GM19193 (cell line): ENCODE measurements around the gene PRSS57.

Experiments
- POLR2A ChIP-seq: IDR thresholded peaks from 4 replicates; pipeline ENCODE4 v1.6.1; 2011; ENCODE audit not compliant: insufficient read depth, insufficient read length; ENCODE audit errors: extremely low read depth

The PRSS57 gene

GRCh38 chr19:726993-727956 is 32.0 kb upstream of the PRSS57 start:
- no peak for TF ChIP-seq POLR2A

DNA sequence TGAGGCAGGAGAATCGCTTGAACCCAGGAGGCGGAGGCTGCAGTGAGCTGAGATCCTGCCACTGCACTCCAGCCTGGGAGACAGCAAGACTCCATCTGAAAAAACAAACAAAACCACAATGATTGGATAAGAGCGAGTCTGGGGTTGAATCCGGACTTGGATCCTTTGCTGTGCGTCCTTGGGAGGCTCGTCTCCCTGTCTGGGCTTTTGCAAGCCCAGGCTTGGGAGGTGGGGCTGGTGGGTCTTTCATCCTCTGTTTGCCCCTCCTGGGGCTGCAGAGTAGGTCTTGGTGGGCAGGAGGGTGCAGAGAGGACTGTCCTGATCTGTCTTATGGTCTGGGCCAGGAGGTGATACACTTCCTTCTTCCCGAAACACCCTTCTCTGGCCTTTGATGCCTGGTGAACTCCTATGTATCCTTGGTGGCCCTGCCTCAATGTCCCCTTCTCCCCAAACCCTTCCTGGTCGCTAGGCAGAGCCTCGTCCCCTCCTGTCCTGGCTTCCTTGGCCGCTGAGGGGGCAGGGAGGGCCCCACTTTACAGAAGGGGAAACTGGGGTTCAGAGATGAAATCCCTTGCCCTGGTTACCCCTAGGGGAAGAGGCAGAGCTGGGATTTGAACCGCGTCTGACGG is 30.3 kb upstream of the PRSS57 start:
- TF ChIP-seq POLR2A = no peak

DNA sequence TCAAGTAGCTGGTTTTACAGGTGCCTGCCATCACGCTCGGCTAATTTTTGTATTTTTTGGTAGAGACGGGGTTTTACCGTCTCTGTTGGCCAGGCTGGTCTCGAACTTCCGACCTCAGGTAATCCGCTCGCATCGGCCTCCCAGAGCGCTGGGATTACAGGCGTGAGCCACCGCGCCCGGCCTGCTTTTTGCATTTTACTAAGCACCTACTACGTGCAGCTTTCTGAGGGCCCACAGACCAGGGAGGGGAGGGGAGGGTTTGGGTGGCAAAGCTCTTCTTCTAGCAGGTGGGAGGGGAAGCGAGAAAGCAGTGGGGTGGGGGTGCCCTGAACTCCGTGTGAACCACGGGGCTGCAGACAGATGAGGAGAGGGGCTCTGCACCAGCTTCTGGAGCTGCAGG is 28.5 kb upstream of the PRSS57 start:
- TF ChIP-seq POLR2A = no peak

GRCh38 chr19:723247-723646 is 28.0 kb upstream of the PRSS57 start:
- TF ChIP-seq POLR2A = no peak

DNA sequence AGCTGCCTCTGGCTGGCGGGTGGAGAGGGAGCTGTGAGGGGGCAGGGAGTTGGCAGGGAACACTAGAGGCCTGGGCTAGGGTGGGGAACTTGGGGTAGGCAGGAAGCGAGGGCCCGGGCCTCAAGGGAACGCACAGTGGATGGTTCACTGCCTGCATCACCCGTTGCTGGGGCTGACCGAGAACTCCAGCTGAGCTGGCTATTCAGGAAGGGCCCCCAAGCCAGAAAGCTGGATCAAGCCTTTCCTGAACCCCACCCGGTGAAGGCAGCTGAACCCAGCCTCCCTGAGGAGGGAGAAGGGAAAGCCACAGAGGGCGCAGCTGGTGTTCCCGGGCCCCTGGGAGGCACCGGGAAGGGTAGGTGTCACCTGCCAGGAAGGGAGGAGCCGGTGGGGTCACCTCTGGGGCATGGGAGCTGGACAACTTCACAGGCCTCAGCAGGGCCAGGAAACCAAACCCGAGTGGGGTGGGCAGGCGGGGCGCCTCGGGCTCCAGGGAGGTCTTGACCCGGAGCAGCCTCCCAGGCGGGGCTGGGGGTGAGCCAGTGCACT is 27.4 kb upstream of the PRSS57 start:
- no peak for TF ChIP-seq POLR2A

- TF ChIP-seq POLR2A = no peak
Measured at GRCh38 chr19:720345-721160, 25.3 kb upstream of the PRSS57 start.

- TF ChIP-seq POLR2A = no peak
Measured at GRCh38 chr19:719636-720344, 24.5 kb upstream of the PRSS57 start.

- TF ChIP-seq POLR2A = no peak
Measured at GRCh38 chr19:718991-719512, 23.8 kb upstream of the PRSS57 start.

GRCh38 chr19:718251-718951 is 23.1 kb upstream of the PRSS57 start:
- no peak for TF ChIP-seq POLR2A

- no peak for TF ChIP-seq POLR2A
Measured at GRCh38 chr19:715347-715746, 20.1 kb upstream of the PRSS57 start.

DNA sequence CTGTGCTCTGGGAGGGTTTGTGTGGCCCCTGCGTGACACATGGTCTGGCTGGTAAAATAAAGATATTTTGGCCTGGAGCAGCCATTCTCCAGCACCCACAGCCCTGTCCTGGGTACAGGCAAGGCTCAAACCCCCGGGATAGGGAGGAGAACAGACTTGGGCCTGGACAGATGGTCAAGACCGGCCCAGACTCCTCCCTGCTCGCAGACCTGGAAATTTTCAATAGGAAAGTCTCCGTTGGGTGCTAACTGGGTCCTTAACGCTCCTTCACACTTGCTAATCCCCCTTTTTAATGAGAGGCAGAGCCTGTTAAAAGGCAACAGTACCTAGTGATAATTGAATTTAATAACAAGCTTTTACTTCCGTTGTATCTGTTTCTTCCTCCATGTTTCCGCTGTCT is 16.0 kb upstream of the PRSS57 start:
- TF ChIP-seq POLR2A = no peak

GRCh38 chr19:710767-711166 is 15.5 kb upstream of the PRSS57 start:
- no peak for TF ChIP-seq POLR2A

- no peak for TF ChIP-seq POLR2A
Measured at GRCh38 chr19:709965-710571, 14.8 kb upstream of the PRSS57 start.
